HPDE6-E6E7 (cell line): ENCODE measurements around the gene NCOA5.
"Not testable (repeated sequence)": the region's sequence is repeated elsewhere in the genome, so short reads cannot be mapped to it uniquely, and the experiment has no call there.

Experiments used
- DNase-seq: peaks from one replicate; pipeline ENCODE4 v3.0.0; 2011; ENCODE audit warnings: missing footprints; ENCODE audit errors: extremely low spot score

NCOA5 gene

DNA sequence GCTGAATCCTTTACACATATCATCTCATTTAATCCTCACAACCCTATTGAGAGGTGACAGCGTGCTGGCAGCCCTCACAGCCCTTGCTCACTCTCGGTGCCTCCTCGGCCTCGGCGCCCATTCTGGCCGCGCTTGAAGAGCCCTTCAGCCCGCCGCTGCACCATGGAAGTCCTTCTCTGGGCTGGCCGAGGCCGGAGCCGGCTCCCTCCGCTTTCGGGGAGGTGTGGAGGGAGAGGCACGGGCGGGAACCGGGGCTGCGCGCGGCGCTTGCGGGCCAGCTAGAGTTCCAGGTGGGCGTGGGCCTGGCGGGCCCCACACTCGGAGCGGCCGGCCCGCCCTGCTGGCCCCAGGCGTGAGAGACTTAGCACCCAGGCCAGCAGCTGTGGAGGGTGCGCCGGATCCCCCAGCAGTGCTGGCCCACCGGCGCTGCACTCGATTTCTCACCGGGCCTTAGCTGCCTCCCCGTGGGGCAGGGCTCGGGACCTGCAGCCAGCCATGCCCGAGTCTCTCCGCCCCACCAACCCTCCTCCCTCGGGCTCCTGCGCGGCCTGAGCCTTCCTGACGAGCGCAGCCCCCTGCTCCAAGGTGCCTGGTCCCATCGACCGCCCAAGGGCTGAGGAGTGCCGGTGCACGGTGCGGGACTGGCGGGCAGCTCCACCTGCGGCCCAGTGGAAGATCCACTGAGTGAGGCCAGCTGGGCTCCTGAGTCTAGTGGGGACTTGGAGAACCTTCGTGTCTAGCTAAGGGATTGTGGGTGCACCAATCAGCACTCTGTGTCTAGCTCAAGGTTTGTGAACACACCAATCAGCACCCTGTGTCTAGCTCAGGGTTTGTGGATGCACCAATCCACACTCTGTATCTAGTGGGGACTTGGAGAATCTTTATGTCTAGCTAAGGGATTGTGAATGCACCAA is 2.1 kb upstream of the NCOA5 start:
- not testable (repeated sequence) for DNase-seq

DNA sequence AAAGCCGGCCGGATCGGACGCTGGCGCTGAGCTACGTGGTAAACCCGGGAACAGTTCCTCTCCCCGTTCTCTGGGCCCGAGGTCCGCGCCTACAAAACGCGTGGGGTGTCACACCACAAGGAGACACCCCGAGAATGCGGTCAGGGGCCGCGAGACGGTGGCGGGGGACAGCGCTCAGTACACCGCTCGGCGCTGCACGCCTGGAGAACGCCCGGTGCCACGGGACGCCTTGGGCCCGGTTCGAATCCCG is 670 bp downstream of the NCOA5 start:
- DNase-seq: peak; percentile 49

DNA sequence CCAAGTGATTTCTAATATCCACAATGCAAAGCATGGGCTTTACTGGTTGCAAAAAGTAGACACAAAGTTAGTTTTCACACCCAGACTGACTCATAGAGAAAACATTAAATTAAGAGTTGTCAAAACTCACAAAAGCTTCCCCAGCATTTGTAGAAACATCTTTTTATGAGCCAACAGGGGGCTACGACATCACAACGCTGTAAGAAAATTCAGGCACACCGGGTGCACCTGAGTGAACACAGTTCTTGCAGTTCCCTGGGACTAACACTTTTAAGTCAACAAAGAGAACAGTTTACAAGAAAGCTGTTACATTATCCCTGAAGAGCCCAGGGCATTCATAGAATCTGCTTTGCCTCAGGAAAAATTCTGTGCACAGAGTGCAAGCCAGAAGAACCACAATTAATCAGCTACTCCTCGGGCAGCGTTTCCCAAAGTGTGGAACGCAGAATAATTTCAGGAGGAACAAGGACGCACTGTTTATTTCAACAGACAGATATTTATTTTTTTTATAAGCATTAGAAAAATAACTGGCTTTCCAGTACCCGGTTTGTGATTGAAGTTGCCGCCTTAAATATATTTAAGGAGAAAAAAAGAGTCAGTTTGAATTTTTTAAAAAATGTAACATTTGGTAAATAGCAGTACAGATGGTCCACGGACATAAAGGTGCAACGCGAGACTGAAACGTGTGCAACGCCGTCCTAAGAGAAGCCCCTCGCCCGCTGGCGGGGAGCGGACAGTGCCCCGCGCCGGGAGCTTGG is 1.2 kb downstream of the NCOA5 start:
- DNase-seq: no peak

GRCh38 chr20:46087161-46087560 is 2.6 kb downstream of the NCOA5 start:
- DNase-seq: no peak

DNA sequence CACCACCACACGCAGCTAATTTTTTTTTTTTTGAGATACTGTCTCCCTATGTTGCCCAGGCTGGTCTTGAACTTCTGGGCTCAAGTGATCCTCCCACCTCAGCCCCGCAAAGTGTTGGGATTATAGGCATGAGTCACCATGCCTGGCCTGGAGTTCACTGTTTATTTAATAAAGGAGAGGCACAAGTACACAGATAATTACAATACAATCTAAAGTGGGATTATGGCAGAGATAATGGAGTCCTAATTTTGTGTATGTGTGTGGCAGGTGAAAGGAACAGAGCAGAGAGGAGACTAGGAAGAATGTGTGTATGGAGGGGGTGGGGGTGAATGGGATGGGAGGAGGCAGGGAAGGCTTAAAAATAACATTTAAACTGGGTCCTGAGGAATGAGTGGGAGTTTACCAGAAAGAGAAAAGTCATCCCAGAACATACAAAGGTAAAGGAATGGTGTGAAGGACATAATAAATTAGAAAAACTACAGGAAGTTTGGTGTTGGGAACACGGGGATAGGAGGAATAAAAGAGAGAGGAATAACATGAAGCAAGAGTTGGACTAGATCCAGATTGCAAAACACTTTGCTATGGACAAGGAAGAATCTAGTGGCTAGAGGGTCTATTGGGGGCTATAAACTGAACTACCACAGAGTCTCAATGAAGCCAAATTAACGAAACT is 4.4 kb downstream of the NCOA5 start:
- DNase-seq: no peak

DNA sequence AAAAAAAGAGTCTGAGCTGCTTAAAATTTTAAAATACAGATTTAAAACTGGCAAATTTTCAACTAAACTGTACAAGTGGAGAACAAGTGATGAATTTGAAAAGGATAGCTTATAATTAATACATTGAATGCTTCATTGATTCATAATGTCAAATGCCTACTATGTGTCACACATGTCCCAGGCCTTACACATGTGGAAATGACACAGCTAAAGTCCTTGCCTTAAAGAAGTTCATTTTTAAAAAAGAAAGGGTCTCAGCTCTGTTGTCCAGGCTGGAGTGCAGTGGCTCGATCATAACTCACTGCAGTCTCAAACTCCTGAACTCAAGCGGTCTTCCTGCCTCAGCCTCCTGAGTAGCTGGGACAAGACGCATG is 5.0 kb downstream of the NCOA5 start:
- DNase-seq: no peak

DNA sequence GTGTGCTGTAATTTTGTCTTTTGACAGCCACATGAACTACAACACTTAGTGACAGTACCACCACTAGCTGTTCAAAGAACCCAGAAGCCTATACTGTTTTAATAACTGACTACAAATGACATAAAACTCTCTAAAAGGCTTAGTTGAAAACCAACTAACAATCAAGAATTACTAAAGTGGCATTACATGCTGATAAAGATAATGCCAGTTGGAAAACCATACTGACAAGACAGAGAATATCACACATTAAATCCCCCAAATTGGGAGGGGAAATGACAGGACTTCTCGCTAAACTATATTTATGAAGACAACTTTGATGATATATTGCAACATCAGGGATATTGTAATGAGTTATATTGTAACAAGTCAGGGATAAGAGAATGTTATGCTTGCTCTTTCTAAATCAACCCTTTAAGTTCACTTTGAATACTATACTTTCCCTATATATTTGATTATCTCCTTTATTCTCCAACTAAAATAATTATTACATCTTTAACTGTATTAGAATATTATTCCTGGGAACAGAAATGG is 6.2 kb downstream of the NCOA5 start:
- DNase-seq: no peak

GRCh38 chr20:46083101-46083500 is 6.7 kb downstream of the NCOA5 start:
- DNase-seq: no peak

DNA sequence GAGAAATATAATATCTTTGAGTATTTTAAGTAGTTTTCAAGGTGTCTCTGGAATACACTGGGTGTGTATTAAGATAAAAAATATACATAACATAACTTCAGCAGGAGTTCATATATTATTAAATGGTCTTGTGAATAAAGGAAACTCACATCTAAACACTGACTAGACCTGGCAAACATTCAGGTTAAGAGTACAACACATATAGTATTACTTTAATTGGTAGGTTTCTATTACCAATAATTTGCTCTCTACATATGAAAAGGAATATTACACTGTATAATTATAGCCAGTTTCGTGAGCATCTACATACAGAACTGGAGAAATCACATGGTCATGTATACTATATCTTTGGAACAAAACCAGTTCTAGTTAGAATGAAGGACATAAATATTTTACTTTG is 8.7 kb downstream of the NCOA5 start:
- no peak for DNase-seq

DNA sequence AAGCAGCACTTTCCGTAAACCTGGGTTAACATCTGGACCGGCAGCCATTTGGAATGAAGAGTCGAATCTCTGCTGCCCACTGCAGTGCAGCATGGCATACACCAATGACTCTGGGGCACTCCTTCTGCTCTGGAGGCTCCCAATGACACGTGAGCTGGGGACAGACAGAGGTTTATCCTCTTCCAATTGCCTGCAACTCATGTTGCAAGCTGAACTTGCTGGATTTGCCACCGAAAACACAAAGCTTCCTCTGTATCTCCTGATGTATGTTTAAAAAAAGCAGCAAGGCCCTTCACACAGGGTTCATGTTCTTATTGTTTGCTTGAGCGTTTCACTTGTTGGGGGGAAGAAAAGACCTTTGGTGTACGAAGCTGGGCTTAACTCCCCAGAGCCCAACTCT is 10.8 kb downstream of the NCOA5 start:
- no peak for DNase-seq

- no peak for DNase-seq
Measured at GRCh38 chr20:46077642-46078305, 12.0 kb downstream of the NCOA5 start.

DNA sequence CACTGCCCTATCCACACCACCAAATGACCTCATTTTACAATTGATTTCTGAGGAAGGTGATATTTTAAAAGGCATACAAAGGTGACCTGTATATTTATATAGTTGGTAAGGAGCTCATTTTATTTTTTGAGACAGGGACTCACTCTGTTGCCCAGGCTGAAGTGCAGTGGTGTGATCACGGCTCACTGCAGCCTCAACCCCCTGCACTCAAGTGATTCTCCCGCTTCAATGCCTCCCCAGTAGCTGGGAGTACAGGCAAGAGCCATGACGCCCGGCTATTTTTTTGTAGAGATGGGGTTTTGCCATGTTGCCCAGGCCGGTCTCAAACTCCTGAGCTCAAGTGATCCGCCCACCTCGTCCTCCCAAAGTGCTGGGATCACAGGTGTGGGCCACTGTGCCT is 13.0 kb downstream of the NCOA5 start:
- DNase-seq: no peak

DNA sequence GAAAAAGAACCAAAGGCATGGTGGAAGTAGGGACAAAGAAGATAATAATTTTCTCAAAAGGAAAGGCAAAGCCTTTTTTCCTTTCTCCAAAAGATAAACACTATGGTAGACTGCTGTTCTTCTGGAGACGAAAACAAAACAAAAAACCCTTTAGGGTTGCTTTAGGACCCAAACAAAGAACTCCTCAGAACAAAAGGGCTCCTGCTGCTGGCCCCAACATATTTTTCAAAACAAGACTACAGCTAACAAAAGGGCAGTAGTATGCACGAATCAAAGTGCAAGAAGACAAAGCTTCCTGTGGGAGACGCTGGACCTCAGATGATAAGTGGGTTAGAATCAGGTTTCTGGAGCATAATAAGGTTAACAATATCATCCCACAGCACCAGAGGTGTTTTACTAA is 15.8 kb downstream of the NCOA5 start:
- DNase-seq: no peak

GRCh38 chr20:46073443-46073842 is 16.3 kb downstream of the NCOA5 start:
- DNase-seq: no peak

GRCh38 chr20:46073024-46073423 is 16.7 kb downstream of the NCOA5 start:
- DNase-seq: no peak

DNA sequence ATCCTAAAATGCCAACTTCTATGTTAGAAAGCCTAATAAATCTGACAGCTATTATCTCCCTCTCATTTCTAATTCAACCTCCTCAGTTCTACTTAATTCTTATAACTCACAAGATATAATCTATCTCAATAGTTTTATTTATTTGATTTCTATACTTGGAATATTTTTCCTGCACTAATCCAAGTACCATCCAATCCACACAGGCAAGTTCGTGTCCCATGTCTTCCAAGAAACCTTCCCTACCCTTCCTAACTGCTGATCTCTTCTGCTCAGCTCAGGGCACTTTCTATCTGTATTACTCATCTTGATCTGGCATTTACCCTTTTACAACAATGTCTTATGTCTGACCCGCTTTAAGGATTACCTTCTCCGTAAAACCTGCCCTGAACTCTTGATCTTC is 18.2 kb downstream of the NCOA5 start:
- no peak for DNase-seq

DNA sequence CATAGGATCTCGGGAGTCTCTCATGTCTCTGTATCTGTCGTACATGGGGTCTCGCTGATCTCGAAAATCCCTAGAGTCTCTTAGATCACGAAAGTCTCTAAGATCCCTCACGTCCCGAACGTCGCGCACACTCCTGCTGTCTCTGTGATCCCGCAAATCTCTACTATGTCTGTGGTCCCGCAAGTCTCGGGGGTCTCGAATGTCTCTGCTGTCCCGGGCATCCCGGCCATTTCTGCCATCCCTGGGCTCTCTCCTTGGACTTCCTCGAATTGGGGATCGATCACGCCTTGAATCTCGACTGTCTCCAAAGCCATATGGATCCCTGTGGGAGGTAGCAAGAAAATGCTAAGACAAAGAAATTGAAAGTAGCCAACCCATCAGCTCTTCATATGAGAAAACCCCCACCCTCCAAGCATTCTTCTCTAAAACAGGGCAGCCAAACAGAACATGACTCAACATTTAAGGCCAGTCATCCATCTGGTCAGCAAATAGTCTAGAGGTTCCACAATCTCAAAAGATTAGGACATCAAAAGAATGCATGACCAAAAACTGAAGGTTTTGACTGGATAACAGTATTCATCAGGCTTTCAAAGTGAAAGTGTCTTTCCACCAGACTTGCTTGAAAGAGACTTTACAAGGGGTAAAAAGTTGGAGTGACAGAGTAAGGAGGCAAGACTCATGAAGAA is 19.4 kb downstream of the NCOA5 start:
- no peak for DNase-seq

GRCh38 chr20:46065691-46066090 is 24.1 kb downstream of the NCOA5 start:
- no peak for DNase-seq

DNA sequence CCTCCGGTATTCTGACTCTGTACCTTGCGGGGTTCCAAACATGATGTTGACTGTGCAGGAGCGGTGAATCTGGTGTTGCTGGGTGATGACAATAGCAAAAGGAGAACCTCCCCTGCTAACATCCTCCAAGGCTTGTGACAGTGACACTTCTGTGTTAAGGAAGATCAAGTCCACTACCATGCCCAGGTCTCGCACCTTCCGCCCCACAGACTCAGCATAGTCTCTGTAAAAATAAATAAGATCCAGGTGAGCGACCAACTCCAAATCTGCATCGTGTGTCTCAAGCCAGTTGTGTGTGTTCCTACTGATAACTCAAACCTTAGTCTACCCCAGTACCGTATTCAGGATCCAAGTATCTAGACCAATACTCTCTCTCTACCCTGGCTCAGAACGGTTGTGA is 24.8 kb downstream of the NCOA5 start:
- DNase-seq: no peak

GRCh38 chr20:46063652-46064054 is 26.1 kb downstream of the NCOA5 start:
- no peak for DNase-seq

- DNase-seq: no peak
Measured at GRCh38 chr20:46063151-46063550, 26.6 kb downstream of the NCOA5 start.

DNA sequence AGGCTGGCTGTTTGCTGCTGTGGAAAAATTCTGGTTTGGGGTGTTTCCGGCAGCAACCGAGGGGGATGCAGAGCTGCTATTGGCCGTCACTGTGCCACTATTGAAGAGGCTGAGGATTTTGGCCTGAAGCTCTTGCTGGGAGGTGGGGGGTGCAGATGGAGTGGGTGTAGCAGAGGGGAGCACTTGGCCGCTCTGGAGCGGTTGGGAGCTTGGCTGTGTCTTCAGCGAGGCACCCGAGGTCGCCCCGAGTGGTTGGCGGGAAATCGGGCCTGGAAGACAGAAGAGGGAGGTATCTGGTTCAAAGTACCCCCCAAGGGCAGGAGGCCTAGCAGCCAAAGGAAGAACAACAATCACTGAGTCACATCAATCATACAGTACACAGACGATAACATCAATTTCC is 27.1 kb downstream of the NCOA5 start:
- DNase-seq: no peak
